ENCODE data around the gene CHST5. TPM values are rescaled to one million over a fixed set of nuclear protein-coding genes. Genes with fewer than 3 reads are reported as not detected.
A peak's percentile ranks its signal among the peaks of the same experiment; 100 is the strongest.

CHST5 gene
- total RNA-seq, 1 donor from 2014 or later = 0.13 TPM

- DNase-seq (ENCODE audit: low spot score) = no peak
- H3K27me3 Mint-ChIP-seq (ENCODE audit: unreplicated experiment) = peaks cover 8% of the 10 kb centered on the region
- peaks cover 14% of the 10 kb centered on the region for H3K4me1 Mint-ChIP-seq (ENCODE audit: unreplicated experiment)
- TF ChIP-seq CTCF (IDR thresholded peaks at IDR 0.05; ENCODE audit: unreplicated experiment) = no peak
- no peak overlapping the region for H3K27ac Mint-ChIP-seq (ENCODE audit: unreplicated experiment)
- no peaks in the 10 kb centered on the region for H3K9me3 Mint-ChIP-seq (ENCODE audit: unreplicated experiment)
- H3K4me3 Mint-ChIP-seq (ENCODE audit: unreplicated experiment) = no peak overlapping the region
- no peaks in the 10 kb centered on the region for H3K36me3 Mint-ChIP-seq (ENCODE audit: low read depth, unreplicated experiment)
Measured at GRCh38 chr16:75559564-75560372, 23.9 kb upstream of the CHST5 start.

GRCh38 chr16:75558846-75559401 lies 23.0 kb upstream of the CHST5 start:
- H3K4me3 Mint-ChIP-seq (ENCODE audit: unreplicated experiment) = no peak overlapping the region
- H3K36me3 Mint-ChIP-seq (ENCODE audit: low read depth, unreplicated experiment) = no peaks in the 10 kb centered on the region

GRCh38 chr16:75556431-75556950 lies 20.6 kb upstream of the CHST5 start:
- Mint-ChIP-seq H3K4me1 (ENCODE audit: unreplicated experiment) (peaks cover 25% of the 10 kb centered on the region), H3K36me3 (ENCODE audit: low read depth, unreplicated experiment) (no peaks in the 10 kb centered on the region), H3K4me3 (ENCODE audit: unreplicated experiment) (peak overlapping the region; percentile 97), H3K9me3 (ENCODE audit: unreplicated experiment) (no peaks in the 10 kb centered on the region), H3K27ac (ENCODE audit: unreplicated experiment) (peak overlapping the region; percentile 79), H3K27me3 (ENCODE audit: unreplicated experiment) (peaks cover 8% of the 10 kb centered on the region)
- no peak for TF ChIP-seq CTCF (IDR thresholded peaks at IDR 0.05; ENCODE audit: unreplicated experiment)
- DNase-seq (ENCODE audit: low spot score) = no peak

More at GRCh38 chr16:75558846-75559401, 23.0 kb upstream of the CHST5 start:
- Mint-ChIP-seq H3K9me3 (ENCODE audit: unreplicated experiment) (no peaks in the 10 kb centered on the region), H3K4me1 (ENCODE audit: unreplicated experiment) (peaks cover 15% of the 10 kb centered on the region), H3K27me3 (ENCODE audit: unreplicated experiment) (peaks cover 8% of the 10 kb centered on the region), H3K27ac (ENCODE audit: unreplicated experiment) (no peak overlapping the region)
- no peak for TF ChIP-seq CTCF (IDR thresholded peaks at IDR 0.05; ENCODE audit: unreplicated experiment)
- no peak for DNase-seq (ENCODE audit: low spot score)

GRCh38 chr16:75555707-75556430 lies 20.0 kb upstream of the CHST5 start, which contains the start of gene TMEM231:
Gene TMEM231, minus strand, starts transcription at chr16:75556252. Its CDS starts 43 bp downstream, at chr16:75556209.
- TF ChIP-seq CTCF (IDR thresholded peaks at IDR 0.05; ENCODE audit: unreplicated experiment) = no peak
- peak; percentile 92 for DNase-seq (ENCODE audit: low spot score)
- H3K4me3 Mint-ChIP-seq (ENCODE audit: unreplicated experiment) = peak within 1 kb of the TSS; percentile 97
- H3K27ac Mint-ChIP-seq (ENCODE audit: unreplicated experiment) = peak within 1 kb of the TSS; percentile 95
- H3K4me1 Mint-ChIP-seq (ENCODE audit: unreplicated experiment) = peaks cover 25% of the 10 kb centered on the region
- H3K36me3 Mint-ChIP-seq (ENCODE audit: low read depth, unreplicated experiment) = no peaks in the 10 kb centered on the region
- H3K27me3 Mint-ChIP-seq (ENCODE audit: unreplicated experiment) = peaks cover 8% of the 10 kb centered on the region
- H3K9me3 Mint-ChIP-seq (ENCODE audit: unreplicated experiment) = no peaks in the 10 kb centered on the region
